Activated CD4-positive, alpha-beta T cell treated with anti-CD3 and anti-CD28 coated beads for 48 hours (primary cell): ENCODE results near the gene PPM1G.

Source experiments
- DNase-seq: peaks from one replicate; pipeline ENCODE4 v3.0.0-alpha.2; 2020

PPM1G gene

DNA sequence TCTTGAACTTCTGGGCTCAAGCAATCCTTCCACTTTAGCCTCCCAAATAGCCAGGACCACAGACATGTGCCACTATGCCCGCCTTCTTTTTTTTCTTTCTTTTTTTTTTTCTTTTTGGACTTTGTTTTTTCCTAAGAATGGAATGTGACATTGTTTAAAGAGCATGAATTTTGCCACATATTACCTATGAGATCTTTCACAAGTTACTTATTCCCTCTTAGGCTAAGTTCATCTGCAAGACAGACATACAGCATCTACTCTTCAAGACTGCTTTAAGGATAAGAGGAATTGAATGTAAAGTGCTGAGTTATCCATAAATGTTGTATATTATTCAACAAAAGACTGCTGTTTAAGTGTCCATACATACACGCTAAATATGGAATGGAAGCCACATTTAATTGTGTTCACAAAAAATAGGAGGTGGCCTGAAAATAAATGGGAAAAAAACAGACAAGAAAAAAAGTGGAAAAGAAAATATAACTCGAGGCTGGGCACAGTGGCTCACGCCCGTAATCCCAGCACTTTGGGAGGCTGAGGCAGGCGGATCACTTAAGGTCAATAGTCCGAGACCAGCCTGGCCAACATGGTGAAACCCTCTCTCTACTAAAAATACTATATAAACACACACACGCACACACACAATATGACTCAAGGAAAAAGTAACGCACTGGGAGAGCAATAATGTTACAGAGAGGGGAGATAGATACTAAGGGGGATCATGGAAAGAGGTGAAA lies 3.2 kb upstream of the PPM1G start:
- no peak for DNase-seq

GRCh38 chr2:27408601-27409320 lies 630 bp downstream of the PPM1G start:
- DNase-seq, result no peak

DNA sequence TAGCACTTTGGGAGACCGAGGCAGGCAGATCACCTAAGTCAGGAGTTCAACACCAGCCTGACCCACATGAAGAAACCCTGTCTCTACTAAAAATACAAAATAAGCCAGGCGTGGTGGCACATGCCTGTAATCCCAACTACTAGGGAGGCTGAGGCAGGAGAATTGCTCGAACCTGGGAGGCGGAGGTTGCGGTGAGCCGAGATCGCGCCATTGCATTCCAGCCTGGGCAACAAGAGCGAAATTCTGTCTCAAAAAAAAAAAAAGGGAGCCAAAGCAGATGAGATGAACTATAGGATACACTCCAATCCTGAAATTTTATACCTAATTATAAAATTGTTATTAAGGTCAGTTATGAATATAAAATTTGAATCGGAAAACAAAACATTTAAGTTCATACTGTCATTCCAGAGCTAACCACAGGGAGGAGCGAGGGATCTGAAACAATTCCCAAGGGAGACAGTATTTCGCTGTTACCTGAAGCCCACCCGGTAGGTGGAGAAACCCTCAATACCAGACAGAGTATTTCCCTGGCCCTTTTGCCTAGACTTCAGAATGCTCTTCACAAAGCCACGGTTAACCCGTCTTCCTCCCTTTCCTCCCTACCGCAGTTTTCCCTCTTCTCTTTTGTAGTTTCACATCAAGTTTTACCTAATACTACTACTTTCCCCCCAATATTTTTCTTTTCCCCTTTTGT lies 1.4 kb downstream of the PPM1G start:
- no peak for DNase-seq

GRCh38 chr2:27400348-27401135 lies 8.8 kb downstream of the PPM1G start:
- DNase-seq, result no peak

DNA sequence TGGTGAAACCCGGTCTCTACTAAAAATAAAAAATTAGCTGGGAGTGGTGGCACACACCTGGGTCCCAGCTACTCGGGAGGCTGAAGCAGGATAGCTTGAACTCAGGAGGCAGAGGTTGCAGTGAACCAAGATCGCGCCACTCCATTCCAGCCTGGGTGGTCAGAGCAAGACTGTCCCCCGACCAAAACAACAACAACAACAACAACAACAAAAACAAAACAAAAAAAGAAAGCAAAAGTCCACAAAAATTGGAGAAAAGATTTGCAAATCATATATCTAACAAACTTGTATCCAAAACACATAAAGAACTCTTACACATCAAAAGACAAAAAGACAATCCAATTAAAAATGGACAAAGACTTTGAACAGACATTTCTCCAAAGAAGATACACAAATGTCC lies 10.4 kb downstream of the PPM1G start:
- DNase-seq, result no peak

DNA sequence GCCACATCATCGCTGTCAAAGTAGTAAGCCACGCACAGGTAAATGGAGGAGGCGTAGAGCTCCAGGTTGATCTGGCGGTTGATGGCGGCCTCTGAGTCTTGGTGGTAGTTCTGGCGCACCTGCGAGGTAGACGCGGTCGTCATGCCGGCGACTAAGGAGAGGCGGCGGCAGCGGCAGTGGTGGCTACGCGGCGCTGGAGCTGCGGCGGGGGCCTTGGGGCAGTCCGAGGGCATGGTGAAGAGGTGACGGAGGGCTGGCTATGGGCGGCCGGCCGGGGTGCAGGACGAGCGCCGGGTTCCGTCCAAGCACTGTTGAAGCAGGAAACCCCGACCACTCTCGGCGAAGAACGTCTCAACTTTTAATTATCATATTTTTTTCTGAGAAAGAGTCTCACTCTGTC lies 16.2 kb downstream of the PPM1G start:
- DNase-seq, result no peak

- no peak for DNase-seq
These were observed 18.3 kb downstream of the PPM1G start for GRCh38 chr2:27390822-27391679.

DNA sequence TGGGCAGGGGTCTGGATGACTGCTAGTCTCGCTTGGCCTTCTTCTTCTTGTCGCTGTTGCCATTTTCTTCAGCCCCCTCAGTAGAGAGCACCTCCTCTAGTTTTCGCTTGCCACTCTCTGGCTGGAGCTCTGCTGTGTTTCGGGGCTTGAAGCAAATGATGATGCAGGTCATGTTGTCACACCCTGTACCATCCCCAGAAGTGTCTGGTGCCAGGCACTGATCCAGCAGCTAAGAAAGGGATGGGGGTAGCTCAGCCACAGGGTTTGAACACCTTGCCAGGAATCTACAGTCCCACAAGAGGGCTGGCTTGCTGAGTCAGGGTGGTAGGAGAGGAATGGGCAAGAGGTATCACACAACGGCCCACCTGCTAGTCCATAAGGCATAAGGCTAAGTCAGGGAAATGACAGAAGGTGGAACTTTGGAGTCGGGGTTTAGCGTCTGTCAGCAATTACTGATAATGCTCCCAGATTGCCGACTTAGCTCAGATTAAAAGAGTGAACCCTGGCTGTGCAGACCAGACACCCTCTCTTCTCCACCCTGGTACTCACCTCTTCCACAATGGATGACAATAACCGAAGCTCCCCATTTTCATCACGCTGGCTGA lies 27.7 kb downstream of the PPM1G start:
- DNase-seq, result no peak

DNA sequence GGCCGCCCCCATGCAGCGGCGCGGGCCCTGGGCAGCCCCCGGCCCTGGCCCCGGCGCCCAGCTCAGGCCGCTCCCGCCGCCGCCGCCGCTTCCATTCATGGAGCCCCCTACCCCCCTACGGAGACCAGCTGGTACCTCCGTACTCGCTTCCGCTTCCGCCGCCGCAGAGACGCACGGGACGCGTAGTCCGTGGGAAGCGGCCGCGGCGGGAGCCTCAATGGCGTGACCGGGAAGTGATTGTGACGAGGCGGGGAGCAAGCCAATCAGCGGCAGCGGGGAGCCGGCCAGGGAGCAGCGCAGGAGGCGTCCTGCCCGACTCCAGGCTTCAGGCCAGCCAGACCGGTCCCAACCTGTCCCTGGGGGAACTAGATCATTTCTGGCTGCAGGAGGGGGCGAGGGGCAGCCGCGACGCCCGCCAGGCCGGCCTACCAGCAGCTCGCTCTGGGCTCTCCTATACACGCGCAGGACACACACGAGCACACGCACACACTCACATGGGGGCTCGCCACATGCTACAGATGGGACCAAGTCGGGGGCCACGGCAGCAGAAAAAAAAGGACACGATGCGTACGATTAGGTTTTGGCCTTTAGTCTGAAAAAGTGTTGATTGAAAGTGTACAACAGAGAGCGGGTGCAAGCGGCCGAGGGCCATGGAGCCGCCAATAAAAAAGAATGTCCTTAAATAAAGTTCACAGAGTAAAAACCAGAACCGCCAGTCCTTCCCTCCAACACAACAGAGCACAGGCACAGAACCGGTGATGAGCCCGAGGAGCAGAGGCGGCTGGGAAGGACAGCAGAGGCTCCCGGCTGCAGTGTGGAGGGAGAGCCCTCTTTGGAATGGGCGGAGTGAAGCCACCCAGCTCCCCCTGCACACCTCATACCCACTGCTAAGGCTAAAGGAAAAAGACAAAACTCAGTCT lies 28.5 kb downstream of the PPM1G start, which contains the start of gene ZNF513:
Gene ZNF513, minus strand, starts transcription at position 109 of the 920 bp plus-strand sequence. CDS start 208 bp downstream, outside the sequence.
- DNase-seq, result peak; percentile 93

GRCh38 chr2:27379836-27380625 lies 29.4 kb downstream of the PPM1G start:
- no peak for DNase-seq

- no peak for DNase-seq
These were observed 30.0 kb downstream of the PPM1G start for GRCh38 chr2:27379383-27379835.

- DNase-seq, result no peak
These were observed 30.5 kb downstream of the PPM1G start for GRCh38 chr2:27378809-27379290.

DNA sequence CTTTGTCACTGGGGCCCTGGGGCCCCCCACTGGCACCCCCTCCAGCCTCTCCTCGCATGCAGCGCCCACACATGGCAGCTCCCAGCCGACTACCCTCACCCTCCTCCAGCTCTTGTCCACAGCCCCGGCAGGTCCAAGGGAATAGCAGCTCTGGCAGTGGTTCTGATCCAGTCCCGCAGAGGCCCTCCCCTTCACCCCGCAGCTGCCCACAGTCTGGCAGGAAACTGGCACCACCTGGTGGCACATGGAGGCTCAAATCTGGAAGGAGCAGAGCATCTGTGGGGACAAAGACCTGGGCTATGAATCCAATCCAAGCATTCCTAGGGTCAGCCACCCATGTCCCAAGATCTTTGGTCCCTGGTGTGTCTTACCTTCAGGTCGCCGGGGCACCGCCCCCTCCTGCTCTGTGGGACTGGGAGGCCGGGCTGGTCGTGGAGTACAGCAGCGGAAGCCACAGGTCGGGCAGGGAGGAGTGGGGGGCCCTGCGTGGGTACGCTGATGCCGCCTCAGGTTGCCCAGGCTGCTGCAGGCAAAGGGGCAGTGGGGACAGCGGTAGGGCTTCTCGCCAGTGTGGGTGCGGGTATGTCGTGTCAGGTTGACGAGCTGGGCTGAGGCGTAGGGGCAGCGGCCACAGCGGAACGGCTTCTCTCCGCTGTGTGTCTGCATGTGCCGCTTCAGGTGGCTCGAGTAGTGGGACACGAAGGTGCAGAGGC lies 31.1 kb downstream of the PPM1G start:
- no peak for DNase-seq

DNA sequence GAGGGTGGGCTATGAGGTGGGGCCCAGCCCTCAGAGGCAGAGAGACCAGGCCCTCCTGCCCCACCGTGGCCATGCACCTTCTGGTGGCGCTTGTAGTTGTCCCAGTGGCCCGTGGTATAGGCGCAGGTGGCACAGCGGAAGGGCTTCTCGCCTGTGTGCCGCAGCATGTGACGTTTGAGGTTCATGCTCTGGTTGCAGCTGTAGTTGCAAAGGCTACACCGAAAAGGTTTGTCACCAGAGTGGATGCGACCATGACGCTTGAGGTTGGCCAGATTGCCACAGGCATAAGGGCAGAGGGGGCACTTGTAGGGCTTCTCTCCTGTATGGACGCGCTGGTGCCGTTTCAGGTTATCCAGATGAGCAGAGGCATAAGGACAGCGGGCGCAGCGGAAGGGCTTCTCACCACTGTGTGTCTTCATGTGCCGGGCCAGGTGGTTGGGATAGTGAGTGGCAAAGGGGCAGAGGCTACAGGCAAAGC lies 31.7 kb downstream of the PPM1G start:
- DNase-seq, result no peak

GRCh38 chr2:27376866-27377617 lies 32.3 kb downstream of the PPM1G start:
- no peak for DNase-seq

- no peak for DNase-seq
These were observed 33.1 kb downstream of the PPM1G start for GRCh38 chr2:27376151-27376865.
